Transverse colon (tissue), 4 donors: Measurements from ENCODE around the gene IFTAP.

Experiments
- POLR2A ChIP-seq: fragments of 450-650 bp; IDR thresholded peaks from one replicate; pipeline ENCODE4 v1.6.1; 2016; ENCODE audit warnings: antibody characterized with exemption, mild to moderate bottlenecking, moderate library complexity
- POLR2AphosphoS5 ChIP-seq, 3 donors: sonication (generic); formaldehyde crosslinking; IDR thresholded peaks; one replicate each; pipeline ENCODE4 v1.6.1; 2016; ENCODE audit warnings: antibody characterized with exemption in 3 of 3
- TF ChIP-seq, protein P1 (sequence below), 5 experiments: fragments of 200-600 bp in 3 of 5; fragments of 450-650 bp in 2 of 5; sonication (generic) in 3 of 5; IDR thresholded peaks; 1 replicate in 2 of 5; 2 replicates in 3 of 5; pipeline ENCODE4 v1.5.1; 2016 to 2017; ENCODE audit warnings: antibody characterized with exemption in 5 of 5, inconsistent platforms in 3 of 5, mild to moderate bottlenecking in 2 of 5, moderate library complexity in 1 of 5

- no peak for TF ChIP-seq POLR2AphosphoS5 (IDR thresholded peaks at IDR 0.05)
- TF ChIP-seq, protein P1, sequence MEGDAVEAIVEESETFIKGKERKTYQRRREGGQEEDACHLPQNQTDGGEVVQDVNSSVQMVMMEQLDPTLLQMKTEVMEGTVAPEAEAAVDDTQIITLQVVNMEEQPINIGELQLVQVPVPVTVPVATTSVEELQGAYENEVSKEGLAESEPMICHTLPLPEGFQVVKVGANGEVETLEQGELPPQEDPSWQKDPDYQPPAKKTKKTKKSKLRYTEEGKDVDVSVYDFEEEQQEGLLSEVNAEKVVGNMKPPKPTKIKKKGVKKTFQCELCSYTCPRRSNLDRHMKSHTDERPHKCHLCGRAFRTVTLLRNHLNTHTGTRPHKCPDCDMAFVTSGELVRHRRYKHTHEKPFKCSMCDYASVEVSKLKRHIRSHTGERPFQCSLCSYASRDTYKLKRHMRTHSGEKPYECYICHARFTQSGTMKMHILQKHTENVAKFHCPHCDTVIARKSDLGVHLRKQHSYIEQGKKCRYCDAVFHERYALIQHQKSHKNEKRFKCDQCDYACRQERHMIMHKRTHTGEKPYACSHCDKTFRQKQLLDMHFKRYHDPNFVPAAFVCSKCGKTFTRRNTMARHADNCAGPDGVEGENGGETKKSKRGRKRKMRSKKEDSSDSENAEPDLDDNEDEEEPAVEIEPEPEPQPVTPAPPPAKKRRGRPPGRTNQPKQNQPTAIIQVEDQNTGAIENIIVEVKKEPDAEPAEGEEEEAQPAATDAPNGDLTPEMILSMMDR (IDR thresholded peaks at IDR 0.05): no peak
- no peak for TF ChIP-seq POLR2A
Observed at GRCh38 chr11:36601155-36601554, 6.9 kb downstream of the IFTAP start.
